Adipose tissue (tissue), 3 donors: ENCODE data around the gene THSD7A. TPM values are rescaled to one million over a fixed set of nuclear protein-coding genes. Genes with fewer than 3 reads are reported as not detected.

Experiments used
- H3K27ac ChIP-seq: one replicate; pipeline ENCODE4 v1.5.1; 2013; ENCODE audit warnings: low read depth, low read length
- WGBS, 3 donors: extraction: QIAGEN DNeasy Blood & Tissue Kit; methylation state at CpG; one replicate each; pipeline ENCODE4 v1.1.7; 2013; 5-methylcytosine and 5-hydroxymethylcytosine counted together
- polyA plus RNA-seq, 3 donors: library from polyadenylated mRNA; stranded (reverse); fragments of 200-250 nt; gene quantifications; one replicate each; pipeline ENCODE4 v1.2.3, GENCODE V29; 2013
- donor health status: healthy with polysubstance abuse.
- donor health status: Bipolar disorder and iron deficiency.
- donor health status: healthy.

Gene THSD7A
- polyA plus RNA-seq, 3 donors: 0.28 to 1.9 (median 0.79) TPM

DNA sequence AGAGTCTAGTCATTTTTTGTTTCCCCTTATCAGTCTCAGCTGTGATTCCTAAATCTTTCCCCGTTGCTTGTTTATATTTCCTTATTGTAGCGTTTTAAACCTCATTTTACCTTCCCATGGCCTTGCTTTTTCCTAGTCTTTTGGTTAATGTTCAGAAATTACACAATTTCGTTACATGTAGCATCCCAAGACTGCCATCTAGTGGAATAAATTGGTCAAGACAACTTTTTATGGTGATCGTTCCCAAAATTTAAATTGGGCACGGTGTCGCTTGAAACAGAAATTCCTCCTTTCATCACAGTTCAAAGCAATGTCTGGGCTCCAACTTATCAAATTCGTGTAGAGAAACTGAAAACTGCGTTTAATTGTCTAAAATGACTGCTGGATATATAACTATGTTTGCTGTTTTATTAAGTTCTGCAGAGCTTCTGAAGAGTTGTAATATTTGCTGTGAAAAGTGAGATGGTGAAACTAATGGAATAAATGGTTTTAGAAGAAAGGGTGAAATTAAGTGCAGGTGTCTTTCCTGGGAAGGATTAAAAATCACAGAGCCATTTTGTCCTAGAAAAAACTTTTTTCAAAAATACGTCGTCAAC lies 488.1 kb downstream of the THSD7A start:
- H3K27ac ChIP-seq: no peak overlapping the region
- WGBS, 3 donors: 15 to 18% (median 16%) methylated on average over 10 of the region's 10 CpGs

DNA sequence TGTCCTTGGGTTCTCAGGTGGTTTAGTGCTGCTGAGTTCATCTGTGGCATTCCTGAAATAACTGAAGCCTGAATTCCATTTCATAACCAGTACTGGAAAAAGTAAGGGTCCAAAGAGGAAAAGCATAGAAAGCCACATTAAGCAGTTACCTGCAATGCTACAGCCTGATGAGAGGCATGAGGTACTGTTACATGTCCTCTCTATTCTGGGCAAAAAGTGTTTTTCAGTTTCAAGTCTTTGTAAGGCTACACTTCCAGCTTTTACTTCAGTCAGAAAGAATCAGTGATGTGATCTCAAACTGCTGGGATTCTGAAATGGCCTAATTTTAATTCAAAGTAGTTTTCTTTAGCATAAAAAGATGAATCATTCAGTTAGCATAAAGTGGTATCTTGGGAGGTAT lies 488.9 kb downstream of the THSD7A start:
- H3K27ac ChIP-seq: no peak overlapping the region

DNA sequence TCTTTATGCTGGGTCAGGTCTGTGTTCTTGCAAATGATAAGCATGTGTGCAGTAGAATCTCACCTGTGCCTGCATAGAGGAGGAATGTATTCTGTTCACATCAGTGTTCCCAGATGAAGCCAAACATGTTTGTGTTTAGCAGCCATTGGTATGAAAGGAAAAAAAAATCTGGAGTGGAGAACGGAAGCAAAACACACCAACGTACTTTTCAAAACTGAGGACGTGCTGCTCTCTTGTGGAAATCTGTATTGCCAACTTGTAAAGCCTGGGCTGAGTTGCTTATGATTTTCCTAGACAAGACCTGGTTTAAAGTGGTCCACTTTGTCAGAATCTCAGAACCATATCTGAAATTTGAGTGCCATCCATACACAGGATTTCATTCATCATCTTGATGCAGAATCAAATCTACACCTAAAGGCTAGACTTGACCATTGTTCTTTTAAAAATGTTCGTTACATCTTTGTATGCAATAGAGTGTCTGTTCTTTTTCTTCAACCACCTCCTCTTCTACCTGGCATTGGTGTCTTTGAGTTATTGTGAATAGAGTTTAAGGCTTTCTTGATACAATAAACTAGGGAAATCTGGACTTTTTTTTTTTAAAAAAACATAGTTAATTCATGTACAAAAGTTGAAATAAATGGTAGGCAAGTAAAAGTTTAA lies 490.6 kb downstream of the THSD7A start:
- 24 to 33% (median 32%) methylated on average over 4 of the region's 4 CpGs for WGBS, 3 donors
- no peak overlapping the region for H3K27ac ChIP-seq

- WGBS, 3 donors: 30 to 60% (median 31%) methylated on average over 2 of the region's 2 CpGs
Measured at GRCh38 chr7:11336432-11336831, 495.6 kb downstream of the THSD7A start.

GRCh38 chr7:11335947-11336346 lies 496.1 kb downstream of the THSD7A start:
- no peak overlapping the region for H3K27ac ChIP-seq
- WGBS, 3 donors: 52 to 78% (median 65%) methylated on average over 4 of the region's 4 CpGs

More at GRCh38 chr7:11336432-11336831, 495.6 kb downstream of the THSD7A start:
- H3K27ac ChIP-seq: no peak overlapping the region

- H3K27ac ChIP-seq: no peak overlapping the region
- 91 to 93% (median 93%) methylated on average over 2 of the region's 2 CpGs for WGBS, 3 donors
Measured at GRCh38 chr7:11332865-11333228, 499.2 kb downstream of the THSD7A start.

- 77 to 92% (median 89%) methylated on average over 4 of the region's 4 CpGs for WGBS, 3 donors
- H3K27ac ChIP-seq: no peak overlapping the region
Measured at GRCh38 chr7:11332186-11332864, 499.7 kb downstream of the THSD7A start.

- 72 to 86% (median 77%) methylated on average over 8 of the region's 8 CpGs for WGBS, 3 donors
- no peak overlapping the region for H3K27ac ChIP-seq
Measured at GRCh38 chr7:11331128-11332102, 500.6 kb downstream of the THSD7A start.

GRCh38 chr7:11330717-11331116 lies 501.3 kb downstream of the THSD7A start:
- no peak overlapping the region for H3K27ac ChIP-seq

GRCh38 chr7:11330208-11330607 lies 501.8 kb downstream of the THSD7A start:
- H3K27ac ChIP-seq: no peak overlapping the region
- WGBS, 3 donors: 69 to 83% (median 75%) methylated on average over 3 of the region's 3 CpGs

More at GRCh38 chr7:11330717-11331116, 501.3 kb downstream of the THSD7A start:
- 65 to 76% (median 72%) methylated on average over 3 of the region's 3 CpGs for WGBS, 3 donors

- H3K27ac ChIP-seq: no peak overlapping the region
- WGBS, 3 donors: 69 to 80% (median 73%) methylated on average over 3 of the region's 3 CpGs
Measured at GRCh38 chr7:11329626-11330025, 502.4 kb downstream of the THSD7A start.

- 20 to 38% (median 36%) methylated on average over 3 of the region's 3 CpGs for WGBS, 3 donors
- no peak overlapping the region for H3K27ac ChIP-seq
Measured at GRCh38 chr7:11328309-11328708, 503.7 kb downstream of the THSD7A start.

GRCh38 chr7:11327633-11328032 lies 504.4 kb downstream of the THSD7A start:
- no peak overlapping the region for H3K27ac ChIP-seq
- 79 to 97% (median 93%) methylated on average over 1 of the region's 1 CpG for WGBS, 3 donors
